ENCODE measurements around the gene WWC1.

The WWC1 gene

GRCh38 chr5:168304349-168304748 lies 12.9 kb downstream of the WWC1 start:
- Histone ChIP-seq H3K4me1 (ENCODE audit: insufficient read depth, low read length, severe bottlenecking) (no peaks in the 10 kb centered on the region), H3K4me3 (ENCODE audit: low read depth, low read length, poor library complexity, severe bottlenecking) (no peak overlapping the region), H3K9me2 (ENCODE audit: low read depth, low read length) (no peaks in the 10 kb centered on the region), H3K27me3 (ENCODE audit: insufficient read depth, low read length) (0 out of 2 replicates have a peak, but pooled peaks cover 2% of the 10 kb centered on the region), H3K9me3 (ENCODE audit: low read length) (no peaks in the 10 kb centered on the region), H3K36me3 (ENCODE audit: insufficient read depth, low read length) (no peaks in the 10 kb centered on the region), H4K20me1 (ENCODE audit: insufficient read depth, low read length) (no peaks in the 10 kb centered on the region), H2AFZ (ENCODE audit: low read length) (no peak overlapping the region), H3K4me2 (ENCODE audit: low read length) (no peak overlapping the region), H3K79me2 (ENCODE audit: insufficient read depth, low read length) (no peaks in the 10 kb centered on the region), H3F3A (ENCODE audit: insufficient read depth, low read length) (no peaks in the 10 kb centered on the region), H3K9ac (ENCODE audit: low read length) (no peak overlapping the region), H3K27ac (ENCODE audit: low read depth, low read length, poor library complexity, severe bottlenecking) (no peak overlapping the region)
- no peak for TF ChIP-seq CTCF (IDR thresholded peaks at IDR 0.05; ENCODE audit: low read length)
- no peak for TF ChIP-seq EZH2 (IDR thresholded peaks at IDR 0.05; ENCODE audit: borderline replicate concordance, low read length)

- Histone ChIP-seq H3F3A (ENCODE audit: insufficient read depth, low read length) (no peaks in the 10 kb centered on the region), H2AFZ (ENCODE audit: low read length) (no peak overlapping the region), H3K27ac (ENCODE audit: low read depth, low read length, poor library complexity, severe bottlenecking) (no peak overlapping the region), H3K36me3 (ENCODE audit: insufficient read depth, low read length) (no peaks in the 10 kb centered on the region), H3K4me2 (ENCODE audit: low read length) (no peak overlapping the region), H3K27me3 (ENCODE audit: insufficient read depth, low read length) (0 out of 2 replicates have a peak, but pooled peaks cover 2% of the 10 kb centered on the region), H3K9me3 (ENCODE audit: low read length) (no peaks in the 10 kb centered on the region), H3K79me2 (ENCODE audit: insufficient read depth, low read length) (no peaks in the 10 kb centered on the region), H3K4me1 (ENCODE audit: insufficient read depth, low read length, severe bottlenecking) (no peaks in the 10 kb centered on the region), H3K9ac (ENCODE audit: low read length) (no peak overlapping the region), H4K20me1 (ENCODE audit: insufficient read depth, low read length) (no peaks in the 10 kb centered on the region), H3K4me3 (ENCODE audit: low read depth, low read length, poor library complexity, severe bottlenecking) (no peak overlapping the region), H3K9me2 (ENCODE audit: low read depth, low read length) (no peaks in the 10 kb centered on the region)
- TF ChIP-seq CTCF (IDR thresholded peaks at IDR 0.05; ENCODE audit: low read length) (no peak), EZH2 (IDR thresholded peaks at IDR 0.05; ENCODE audit: borderline replicate concordance, low read length) (no peak)
Measured at GRCh38 chr5:168305281-168305680, 13.8 kb downstream of the WWC1 start.

GRCh38 chr5:168307022-168307421 lies 15.6 kb downstream of the WWC1 start:
- Histone ChIP-seq H3K36me3 (ENCODE audit: insufficient read depth, low read length) (no peaks in the 10 kb centered on the region), H4K20me1 (ENCODE audit: insufficient read depth, low read length) (no peaks in the 10 kb centered on the region), H3K27ac (ENCODE audit: low read depth, low read length, poor library complexity, severe bottlenecking) (no peak overlapping the region), H3K9me3 (ENCODE audit: low read length) (no peaks in the 10 kb centered on the region), H3K27me3 (ENCODE audit: insufficient read depth, low read length) (no peaks in the 10 kb centered on the region), H3K4me2 (ENCODE audit: low read length) (no peak overlapping the region), H3F3A (ENCODE audit: insufficient read depth, low read length) (no peaks in the 10 kb centered on the region), H3K9me2 (ENCODE audit: low read depth, low read length) (no peaks in the 10 kb centered on the region), H3K9ac (ENCODE audit: low read length) (no peak overlapping the region), H3K4me1 (ENCODE audit: insufficient read depth, low read length, severe bottlenecking) (no peaks in the 10 kb centered on the region), H2AFZ (ENCODE audit: low read length) (no peak overlapping the region), H3K4me3 (ENCODE audit: low read depth, low read length, poor library complexity, severe bottlenecking) (no peak overlapping the region), H3K79me2 (ENCODE audit: insufficient read depth, low read length) (no peaks in the 10 kb centered on the region)
- TF ChIP-seq CTCF (IDR thresholded peaks at IDR 0.05; ENCODE audit: low read length) (no peak), EZH2 (IDR thresholded peaks at IDR 0.05; ENCODE audit: borderline replicate concordance, low read length) (no peak)
